Large intestine (tissue), 3 donors: Measurements from ENCODE around the gene TMEM132D. TPM values are rescaled to one million over a fixed set of nuclear protein-coding genes. Genes with fewer than 3 reads are reported as not detected.

Experiments
- DNase-seq, 2 donors: peaks; one replicate each; pipeline versions ENCODE4 v3.0.0 to v3.0.0-alpha.2; 2013
- H3K27ac ChIP-seq: one replicate; pipeline ENCODE4 v1.5.1; 2013; ENCODE audit warnings: low read length
- H3K27me3 ChIP-seq: 2 replicates; pipeline ENCODE4 v1.6.1; 2013; ENCODE audit warnings: low read length; ENCODE audit not compliant: control insufficient read depth, insufficient read depth
- H3K36me3 ChIP-seq: 2 replicates; pipeline ENCODE4 v1.6.1; 2013; ENCODE audit warnings: low read length; ENCODE audit not compliant: control insufficient read depth, insufficient read depth
- H3K4me1 ChIP-seq: one replicate; pipeline ENCODE4 v1.6.1; 2013; ENCODE audit warnings: low read length; ENCODE audit not compliant: control insufficient read depth, insufficient read depth
- H3K4me3 ChIP-seq: one replicate; pipeline ENCODE4 v1.5.1; 2013; ENCODE audit warnings: low read length
- H3K9me3 ChIP-seq: one replicate; pipeline ENCODE4 v1.6.1; 2013; ENCODE audit warnings: mild to moderate bottlenecking, low read depth, low read length, moderate library complexity; ENCODE audit not compliant: control insufficient read depth
- WGBS: methylation state at CpG from one replicate; pipeline ENCODE4 v1.1.5; 2013; ENCODE audit warnings: low lambda C conversion rate; ENCODE audit not compliant: insufficient coverage; 5-methylcytosine and 5-hydroxymethylcytosine counted together
- polyA plus RNA-seq: library from polyadenylated mRNA; unstranded; fragments of 120-200 nt; gene quantifications from one replicate; pipeline ENCODE4 v1.2.1, GENCODE V29; 2013

Gene TMEM132D
- polyA plus RNA-seq, 1 donor = 0.55 TPM

GRCh38 chr12:129673806-129674205 lies 230.0 kb downstream of the TMEM132D start:
- H3K4me3 ChIP-seq = no peak overlapping the region
- no peaks in the 10 kb centered on the region for H3K9me3 ChIP-seq
- DNase-seq = no peak
- no peaks in the 10 kb centered on the region for H3K36me3 ChIP-seq
- H3K27ac ChIP-seq = no peak overlapping the region
- H3K4me1 ChIP-seq = no peaks in the 10 kb centered on the region
- no peaks in the 10 kb centered on the region for H3K27me3 ChIP-seq
- WGBS = no CpG with 5 or more reads among the region's 5 CpGs

- no CpG with 5 or more reads among the region's 8 CpGs for WGBS
Observed at GRCh38 chr12:129672110-129672509, 231.7 kb downstream of the TMEM132D start.

GRCh38 chr12:129670256-129670920 lies 233.4 kb downstream of the TMEM132D start:
- H3K4me1 ChIP-seq = no peaks in the 10 kb centered on the region
- H3K36me3 ChIP-seq = no peaks in the 10 kb centered on the region
- WGBS = 60% methylated on average over 1 of the region's 6 CpGs
- H3K9me3 ChIP-seq = no peaks in the 10 kb centered on the region
- no peak for DNase-seq
- H3K27me3 ChIP-seq = no peaks in the 10 kb centered on the region
- H3K27ac ChIP-seq = no peak overlapping the region
- no peak overlapping the region for H3K4me3 ChIP-seq

More at GRCh38 chr12:129672110-129672509, 231.7 kb downstream of the TMEM132D start:
- no peaks in the 10 kb centered on the region for H3K9me3 ChIP-seq
- no peak for DNase-seq
- no peak overlapping the region for H3K4me3 ChIP-seq
- H3K27me3 ChIP-seq = no peaks in the 10 kb centered on the region
- H3K4me1 ChIP-seq = no peaks in the 10 kb centered on the region
- H3K36me3 ChIP-seq = no peaks in the 10 kb centered on the region
- H3K27ac ChIP-seq = no peak overlapping the region

- no peak overlapping the region for H3K4me3 ChIP-seq
- no peaks in the 10 kb centered on the region for H3K36me3 ChIP-seq
- H3K27me3 ChIP-seq = no peaks in the 10 kb centered on the region
- no peak overlapping the region for H3K27ac ChIP-seq
- H3K4me1 ChIP-seq = no peaks in the 10 kb centered on the region
- no peak for DNase-seq
- no peaks in the 10 kb centered on the region for H3K9me3 ChIP-seq
- 100% methylated on average over 2 of the region's 6 CpGs for WGBS
Observed at GRCh38 chr12:129665414-129665813, 238.4 kb downstream of the TMEM132D start.

- Histone ChIP-seq H3K4me3 (no peak overlapping the region), H3K27me3 (no peaks in the 10 kb centered on the region), H3K27ac (no peak overlapping the region), H3K36me3 (no peaks in the 10 kb centered on the region), H3K4me1 (no peaks in the 10 kb centered on the region), H3K9me3 (no peaks in the 10 kb centered on the region)
- 100% methylated on average over 1 of the region's 9 CpGs for WGBS
- DNase-seq = no peak
Observed at GRCh38 chr12:129662234-129662633, 241.6 kb downstream of the TMEM132D start.

- no CpG with 5 or more reads among the region's 7 CpGs for WGBS
Observed at GRCh38 chr12:129660946-129661345, 242.9 kb downstream of the TMEM132D start.

GRCh38 chr12:129659961-129660622 lies 243.7 kb downstream of the TMEM132D start:
- DNase-seq = no peak
- Histone ChIP-seq H3K27me3 (no peaks in the 10 kb centered on the region), H3K4me3 (no peak overlapping the region), H3K9me3 (no peaks in the 10 kb centered on the region), H3K4me1 (no peaks in the 10 kb centered on the region), H3K27ac (no peak overlapping the region), H3K36me3 (no peaks in the 10 kb centered on the region)
- 14% methylated on average over 2 of the region's 9 CpGs for WGBS

More at GRCh38 chr12:129660946-129661345, 242.9 kb downstream of the TMEM132D start:
- Histone ChIP-seq H3K27me3 (no peaks in the 10 kb centered on the region), H3K4me3 (no peak overlapping the region), H3K27ac (no peak overlapping the region), H3K36me3 (no peaks in the 10 kb centered on the region), H3K4me1 (no peaks in the 10 kb centered on the region), H3K9me3 (no peaks in the 10 kb centered on the region)
- no peak for DNase-seq

GRCh38 chr12:129657179-129657578 lies 246.6 kb downstream of the TMEM132D start:
- H3K36me3 ChIP-seq = no peaks in the 10 kb centered on the region
- no peak for DNase-seq
- no peak overlapping the region for H3K4me3 ChIP-seq
- H3K27me3 ChIP-seq = no peaks in the 10 kb centered on the region
- no peak overlapping the region for H3K27ac ChIP-seq
- no peaks in the 10 kb centered on the region for H3K9me3 ChIP-seq
- no CpG with 5 or more reads among the region's 4 CpGs for WGBS
- no peaks in the 10 kb centered on the region for H3K4me1 ChIP-seq

GRCh38 chr12:129651951-129652350 lies 251.9 kb downstream of the TMEM132D start:
- no peaks in the 10 kb centered on the region for H3K27me3 ChIP-seq
- DNase-seq = no peak
- 46% methylated on average over 3 of the region's 6 CpGs for WGBS
- H3K36me3 ChIP-seq = no peaks in the 10 kb centered on the region
- H3K4me1 ChIP-seq = no peaks in the 10 kb centered on the region
- H3K4me3 ChIP-seq = no peak overlapping the region
- no peak overlapping the region for H3K27ac ChIP-seq
- H3K9me3 ChIP-seq = no peaks in the 10 kb centered on the region

GRCh38 chr12:129641926-129642325 lies 261.9 kb downstream of the TMEM132D start:
- WGBS = 30% methylated on average over 2 of the region's 6 CpGs
- H3K4me3 ChIP-seq = no peak overlapping the region
- DNase-seq = no peak
- no peaks in the 10 kb centered on the region for H3K9me3 ChIP-seq
- no peak overlapping the region for H3K27ac ChIP-seq
- no peaks in the 10 kb centered on the region for H3K27me3 ChIP-seq
- no peaks in the 10 kb centered on the region for H3K36me3 ChIP-seq
- no peaks in the 10 kb centered on the region for H3K4me1 ChIP-seq
